HG02852 (cell line): ENCODE measurements around the gene NBPF1.
"Not testable (repeated sequence)": the region's sequence is repeated elsewhere in the genome, so short reads cannot be mapped to it uniquely, and the experiment has no call there.

Experiments
- ATAC-seq: cut with Tn5 transposase; IDR thresholded peaks from one replicate; pipeline ENCODE4 v1.9.1; 2021; ENCODE audit warnings: mild to moderate bottlenecking, moderate library complexity; ENCODE audit not compliant: unreplicated experiment

NBPF1 gene

GRCh38 chr1:16519255-16519951 is 94.0 kb downstream of the NBPF1 start:
- ATAC-seq: not testable (repeated sequence)

DNA sequence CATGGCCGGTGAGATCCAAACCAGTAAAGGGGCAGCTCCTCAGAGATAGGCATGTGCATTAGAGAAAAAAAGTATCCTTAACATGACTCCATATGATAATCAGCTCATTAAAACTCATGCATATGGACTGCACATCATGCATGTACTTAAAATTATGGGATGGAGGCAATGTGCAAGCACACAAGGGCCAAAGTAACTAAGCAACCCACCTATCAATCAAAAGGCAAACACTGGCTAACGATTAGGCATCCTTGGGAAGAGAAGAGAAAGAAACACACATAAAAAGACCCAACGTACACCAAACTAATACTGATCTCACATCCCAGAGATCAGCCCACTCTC is 94.5 kb downstream of the NBPF1 start:
- ATAC-seq: not testable (repeated sequence)

DNA sequence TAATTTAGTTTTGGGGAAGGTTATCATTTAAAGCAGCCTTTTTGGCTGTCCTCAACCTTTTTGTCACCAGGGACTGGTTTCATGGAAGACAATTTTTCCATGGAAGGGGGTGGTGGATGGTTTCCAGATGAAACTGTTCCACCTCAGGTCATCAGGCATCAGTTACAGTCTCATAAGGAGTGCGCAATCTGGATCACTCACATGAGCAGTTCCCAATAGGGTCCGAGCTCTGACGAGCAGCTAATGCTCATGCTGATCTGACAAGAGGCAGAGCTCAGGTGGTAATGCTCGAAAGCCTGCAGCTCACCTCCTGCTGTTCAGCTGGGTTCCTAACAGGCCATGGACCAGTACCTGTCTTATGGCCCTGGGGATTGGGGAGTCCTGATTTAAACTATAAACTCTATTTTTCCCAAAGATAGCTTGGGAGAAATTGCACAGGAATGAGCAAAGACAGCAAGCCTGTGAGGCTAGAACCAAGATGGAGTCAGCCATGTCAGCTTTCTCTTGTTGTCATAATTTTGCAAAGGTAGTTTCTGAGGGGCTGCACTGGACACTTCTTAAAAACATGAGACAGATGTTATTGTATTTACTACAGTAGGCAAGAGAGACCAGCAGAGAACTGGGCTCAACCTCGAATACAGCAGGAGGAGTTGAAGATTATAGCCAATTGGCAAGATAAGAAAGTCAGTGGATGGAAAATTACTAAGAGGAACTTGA is 96.5 kb downstream of the NBPF1 start:
- ATAC-seq: not testable (repeated sequence)

GRCh38 chr1:16514107-16515055 is 99.0 kb downstream of the NBPF1 start, which contains the start of gene RNU1-1:
Gene RNU1-1 (minus strand): TSS chr1:16514285.
- not testable (repeated sequence) for ATAC-seq

GRCh38 chr1:16513412-16514106 is 99.8 kb downstream of the NBPF1 start:
- peak; percentile 81 for ATAC-seq

DNA sequence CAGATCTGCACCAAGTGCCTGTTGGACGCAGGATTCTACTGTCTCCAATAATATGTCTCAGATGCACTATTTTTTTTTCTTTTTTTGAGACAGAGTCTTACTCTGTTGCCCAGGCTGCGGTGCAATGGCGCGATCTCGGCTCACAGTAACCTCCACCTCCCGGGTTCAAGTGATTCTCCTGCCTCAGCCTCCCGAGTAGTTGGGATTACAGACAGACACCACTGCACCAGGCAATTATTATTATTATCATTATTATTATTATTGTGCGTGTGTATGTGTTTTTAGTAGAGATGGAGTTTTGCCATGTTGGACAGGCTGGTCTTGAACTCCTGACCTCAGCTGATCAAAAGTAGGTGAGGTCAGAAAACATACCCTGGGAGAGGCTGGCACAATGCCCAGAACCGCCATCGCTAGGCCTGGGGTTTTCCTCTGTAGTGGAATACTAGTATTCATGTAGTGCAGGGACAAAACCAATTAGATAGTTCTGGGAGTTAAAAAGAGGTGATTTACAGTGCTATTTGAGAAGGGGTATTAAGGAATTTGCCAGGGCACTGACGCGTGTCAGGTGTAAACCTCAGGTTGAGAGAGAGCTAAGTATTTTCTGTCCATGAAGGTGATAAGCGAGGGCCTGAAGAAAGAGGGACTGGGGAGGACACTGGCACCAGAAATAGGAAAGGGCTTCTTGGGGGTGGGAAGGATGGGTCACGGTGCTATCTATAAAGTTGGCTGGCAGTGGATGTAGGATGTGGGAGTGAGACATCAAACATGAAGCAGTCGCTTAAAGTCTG is 100.5 kb downstream of the NBPF1 start:
- ATAC-seq: not testable (repeated sequence)
